ENCODE results near the gene MPDZ. TPM values are rescaled to one million over a fixed set of nuclear protein-coding genes. Genes with fewer than 3 reads are reported as not detected.

Gene MPDZ
- polyA plus RNA-seq, 1 donor from 2014 or later: not detected

GRCh38 chr9:13076616-13077015 is 202.9 kb downstream of the MPDZ start:
- Mint-ChIP-seq H3K27me3 (no peaks in the 10 kb centered on the region), H3K4me1 (no peaks in the 10 kb centered on the region), H3K9me3 (peaks cover 0 to 24% (median 6%) of the 10 kb centered on the region in 3 donors), H3K27ac (no peak overlapping the region), H3K36me3 (no peaks in the 10 kb centered on the region), H3K4me3 (no peak overlapping the region)

- no peaks in the 10 kb centered on the region for H3K27me3 Mint-ChIP-seq
- no peak overlapping the region for H3K27ac Mint-ChIP-seq
- H3K4me3 Mint-ChIP-seq: no peak overlapping the region
- H3K36me3 Mint-ChIP-seq: no peaks in the 10 kb centered on the region
- H3K9me3 Mint-ChIP-seq: peaks cover 0 to 28% (median 7%) of the 10 kb centered on the region in 3 donors
- H3K4me1 Mint-ChIP-seq: no peaks in the 10 kb centered on the region
Observed at GRCh38 chr9:13071921-13072320, 207.6 kb downstream of the MPDZ start.

GRCh38 chr9:13070612-13071595 is 208.6 kb downstream of the MPDZ start:
- Mint-ChIP-seq H3K36me3 (no peaks in the 10 kb centered on the region), H3K27me3 (no peaks in the 10 kb centered on the region), H3K4me3 (no peak overlapping the region), H3K27ac (no peak overlapping the region), H3K4me1 (no peaks in the 10 kb centered on the region), H3K9me3 (peaks cover under 1 to 24% (median 7%) of the 10 kb centered on the region in 3 donors)

GRCh38 chr9:13069498-13069897 is 210.0 kb downstream of the MPDZ start:
- H3K27ac Mint-ChIP-seq: no peak overlapping the region
- H3K27me3 Mint-ChIP-seq: no peaks in the 10 kb centered on the region
- H3K9me3 Mint-ChIP-seq: peaks cover 3 to 21% (median 7%) of the 10 kb centered on the region in 3 donors
- no peaks in the 10 kb centered on the region for H3K4me1 Mint-ChIP-seq
- H3K4me3 Mint-ChIP-seq: no peak overlapping the region
- no peaks in the 10 kb centered on the region for H3K36me3 Mint-ChIP-seq

GRCh38 chr9:13064676-13065075 is 214.8 kb downstream of the MPDZ start:
- no peaks in the 10 kb centered on the region for H3K36me3 Mint-ChIP-seq
- H3K4me3 Mint-ChIP-seq: no peak overlapping the region
- peaks cover 3 to 12% (median 5%) of the 10 kb centered on the region in 3 donors for H3K9me3 Mint-ChIP-seq
- no peak overlapping the region for H3K27ac Mint-ChIP-seq
- H3K27me3 Mint-ChIP-seq: no peaks in the 10 kb centered on the region
- H3K4me1 Mint-ChIP-seq: no peaks in the 10 kb centered on the region

GRCh38 chr9:13063880-13064459 is 215.5 kb downstream of the MPDZ start:
- Mint-ChIP-seq H3K27ac (no peak overlapping the region), H3K9me3 (peaks cover 2 to 12% (median 3%) of the 10 kb centered on the region in 3 donors), H3K36me3 (no peaks in the 10 kb centered on the region), H3K4me1 (no peaks in the 10 kb centered on the region), H3K27me3 (no peaks in the 10 kb centered on the region), H3K4me3 (no peak overlapping the region)

- H3K4me3 Mint-ChIP-seq: no peak overlapping the region
- H3K36me3 Mint-ChIP-seq: no peaks in the 10 kb centered on the region
- H3K27ac Mint-ChIP-seq: no peak overlapping the region
- peaks cover 5 to 9% (median 8%) of the 10 kb centered on the region in 3 donors for H3K9me3 Mint-ChIP-seq
- no peaks in the 10 kb centered on the region for H3K4me1 Mint-ChIP-seq
- H3K27me3 Mint-ChIP-seq: no peaks in the 10 kb centered on the region
Observed at GRCh38 chr9:13061390-13061789, 218.1 kb downstream of the MPDZ start.

All from IgD-negative memory B cell (primary cell).